IMR-90 (cell line): ENCODE results near the gene SETDB1. TPM values are rescaled to one million over a fixed set of nuclear protein-coding genes. Genes with fewer than 3 reads are reported as not detected.

Source experiments
- ATAC-seq: fragments of 200-7000 bp; cut with Tn5 transposase; 2 replicates; pipeline ENCODE4 v1.9.1; 2020; ENCODE audit warnings: low read depth, mild to moderate bottlenecking, moderate library complexity
- BruUV-seq: library from RNA; stranded (reverse); fragments of 400-500 nt; replicated peaks from 2 replicates; lab custom pipeline; 2021; lab: Mats Ljungman, UMichigan
- CTCF ChIA-PET: fragments of 300-600 bp; formaldehyde crosslinking; extraction: SDS; loops from one replicate; lab custom pipeline; 2021; ENCODE audit warnings: antibody characterized with exemption; lab: Yijun Ruan, JAX
- POLR2A ChIA-PET: fragments of 300-600 bp; sonication (Branson Sonifier 250); formaldehyde crosslinking; loops from one replicate; lab custom pipeline; 2022; ENCODE audit warnings: antibody characterized with exemption; ENCODE audit not compliant: unreplicated experiment; lab: Charles Lee
- DNase-seq: peaks from one replicate; pipeline ENCODE4 v3.0.0; 2013
- H2AFZ ChIP-seq: replicated peaks from 2 replicates; pipeline ENCODE3; 2013; ENCODE audit warnings: low read length, mild to moderate bottlenecking; ENCODE audit not compliant: poor library complexity
- H2AK5ac ChIP-seq: 2 replicates; pipeline ENCODE4 v1.6.1; 2013; ENCODE audit warnings: low read depth, low read length, inconsistent platforms
- H2AK9ac ChIP-seq: replicated peaks from 2 replicates; pipeline ENCODE3; 2013; ENCODE audit warnings: mild to moderate bottlenecking, low read depth, low read length, moderate library complexity; ENCODE audit not compliant: poor library complexity
- H2BK120ac ChIP-seq: 2 replicates; pipeline ENCODE4 v1.6.1; 2013; ENCODE audit warnings: low read depth, low read length, inconsistent platforms
- H2BK15ac ChIP-seq: 3 replicates; pipeline ENCODE4 v1.6.1; 2013; ENCODE audit warnings: low read depth, low read length, inconsistent platforms
- H2BK20ac ChIP-seq: 2 replicates; pipeline ENCODE4 v1.6.1; 2013; ENCODE audit warnings: low read depth, mild to moderate bottlenecking, inconsistent platforms, low read length, moderate library complexity
- H2BK5ac ChIP-seq: 2 replicates; pipeline ENCODE4 v1.6.1; 2013; ENCODE audit warnings: mild to moderate bottlenecking, low read depth, low read length, inconsistent platforms; ENCODE audit not compliant: poor library complexity, severe bottlenecking
- H3K14ac ChIP-seq: replicated peaks from 2 replicates; pipeline ENCODE4 v1.6.1; 2013; ENCODE audit warnings: low read depth, low read length, inconsistent platforms
- H3K18ac ChIP-seq: 2 replicates; pipeline ENCODE4 v1.6.1; 2013; ENCODE audit warnings: low read depth, low read length, control low read depth
- H3K23ac ChIP-seq: 2 replicates; pipeline ENCODE4 v1.6.1; 2013; ENCODE audit warnings: low read depth, low read length, inconsistent platforms
- H3K27ac ChIP-seq: 2 replicates; pipeline ENCODE4 v1.5.1; 2013; ENCODE audit warnings: mild to moderate bottlenecking, control low read depth, low read length; ENCODE audit not compliant: insufficient read depth
- H3K27me3 ChIP-seq: 2 replicates; pipeline ENCODE4 v1.6.1; 2013; ENCODE audit warnings: low read length; ENCODE audit not compliant: control insufficient read depth, insufficient read depth
- H3K36me3 ChIP-seq: 2 replicates; pipeline ENCODE4 v1.6.1; 2013; ENCODE audit warnings: low read length, mixed read lengths; ENCODE audit not compliant: control insufficient read depth, insufficient read depth
- H3K4ac ChIP-seq: 2 replicates; pipeline ENCODE4 v1.6.1; 2013; ENCODE audit warnings: low read depth, low read length, inconsistent platforms
- H3K4me1 ChIP-seq: 2 replicates; pipeline ENCODE4 v1.6.1; 2013; ENCODE audit warnings: low read length, mixed read lengths; ENCODE audit not compliant: control insufficient read depth, insufficient read depth
- H3K4me2 ChIP-seq: 2 replicates; pipeline ENCODE4 v1.6.1; 2013; ENCODE audit warnings: low read depth, mild to moderate bottlenecking, control low read depth, low read length, moderate library complexity
- H3K4me3 ChIP-seq: 2 replicates; pipeline ENCODE4 v1.5.1; 2013; ENCODE audit warnings: low read depth, mild to moderate bottlenecking, control low read depth, low read length, moderate library complexity; ENCODE audit not compliant: insufficient read depth
- H3K56ac ChIP-seq: 2 replicates; pipeline ENCODE4 v1.6.1; 2013; ENCODE audit warnings: low read length, inconsistent platforms; ENCODE audit not compliant: insufficient read depth; ENCODE audit errors: extremely low read depth
- H3K79me1 ChIP-seq, 2 experiments: 2 replicates each; pipeline ENCODE4 v1.6.1; 2013; ENCODE audit warnings: low read length in 2 of 2, inconsistent platforms in 1 of 2, low read depth in 1 of 2
- H3K9ac ChIP-seq: 2 replicates; pipeline ENCODE4 v1.6.1; 2013; ENCODE audit warnings: low read depth, low read length, control low read depth
- H3K9me1 ChIP-seq: 2 replicates; pipeline ENCODE4 v1.6.1; 2013; ENCODE audit warnings: low read length, inconsistent platforms; ENCODE audit not compliant: insufficient read depth
- H3K9me3 ChIP-seq: 2 replicates; pipeline ENCODE4 v1.6.1; 2013; ENCODE audit warnings: low read length; ENCODE audit not compliant: control insufficient read depth, insufficient read depth
- H4K20me1 ChIP-seq: 2 replicates; pipeline ENCODE4 v1.6.1; 2013; ENCODE audit warnings: low read length, inconsistent platforms; ENCODE audit not compliant: insufficient read depth
- H4K5ac ChIP-seq: 2 replicates; pipeline ENCODE4 v1.6.1; 2013; ENCODE audit warnings: mild to moderate bottlenecking, low read depth, low read length, control low read depth
- H4K8ac ChIP-seq, 2 experiments: 2 replicates each; pipeline ENCODE4 v1.6.1; 2013; ENCODE audit warnings: low read depth in 2 of 2, low read length in 2 of 2, control low read depth in 1 of 2, inconsistent platforms in 1 of 2
- H4K91ac ChIP-seq: 2 replicates; pipeline ENCODE4 v1.6.1; 2013; ENCODE audit warnings: low read depth, low read length, inconsistent platforms; ENCODE audit not compliant: insufficient read depth
- BHLHE40 ChIP-seq: fragments of 150-350 bp; IDR thresholded peaks from 2 replicates; pipeline ENCODE4 v1.6.1; 2016; ENCODE audit warnings: mild to moderate bottlenecking, low read depth, low read length
- CEBPB ChIP-seq: IDR thresholded peaks from 2 replicates; pipeline ENCODE4 v1.6.1; 2012; ENCODE audit warnings: low read depth, low read length, improper control_type of control experiment
- CHD1 ChIP-seq: IDR thresholded peaks from 2 replicates; pipeline ENCODE4 v1.6.1; 2012; ENCODE audit warnings: low read depth, low read length, improper control_type of control experiment
- CTCF ChIP-seq: conservative IDR thresholded peaks from 2 replicates; pipeline ENCODE4 v1.5.1; 2012; ENCODE audit warnings: mild to moderate bottlenecking, low read depth, low read length, improper control_type of control experiment
- MAZ ChIP-seq: IDR thresholded peaks from 2 replicates; pipeline ENCODE4 v1.6.1; 2012; ENCODE audit warnings: low read depth, mild to moderate bottlenecking, low read length, improper control_type of control experiment, moderate library complexity, borderline replicate concordance
- POLR2A ChIP-seq: IDR thresholded peaks from 2 replicates; pipeline ENCODE4 v1.6.1; 2012; ENCODE audit warnings: mild to moderate bottlenecking, low read depth, low read length
- RAD21 ChIP-seq: IDR thresholded peaks from 2 replicates; pipeline ENCODE4 v1.6.1; 2012; ENCODE audit warnings: low read length, improper control_type of control experiment
- RCOR1 ChIP-seq: IDR thresholded peaks from 2 replicates; pipeline ENCODE4 v1.6.1; 2012; ENCODE audit warnings: mild to moderate bottlenecking, low read length, improper control_type of control experiment; ENCODE audit not compliant: insufficient replicate concordance
- USF2 ChIP-seq: fragments of 150-350 bp; IDR thresholded peaks from 2 replicates; pipeline ENCODE4 v1.6.1; 2017; ENCODE audit warnings: mild to moderate bottlenecking, antibody characterized with exemption, low read length, low read depth
- WGBS, 2 experiments: methylation state at CpG; one replicate each; pipeline versions ENCODE4 v1.1.5 to v1.1.7; 2013; ENCODE audit warnings: missing lambda C conversion rate in 2 of 2; ENCODE audit not compliant: insufficient read length in 1 of 2; ENCODE audit errors: extremely low coverage in 2 of 2; 5-methylcytosine and 5-hydroxymethylcytosine counted together
- dilution Hi-C: fragments of 300-500 bp; cut with HindIII; formaldehyde crosslinking; loops from one replicate; pipeline ENCODE4 v1.14.3; 2018; ENCODE audit warnings: low sequenced_read_pairs; ENCODE audit not compliant: unreplicated experiment
- in situ Hi-C: fragments of 300-500 bp; cut with MboI; formaldehyde crosslinking; loops from 3 replicates; pipeline ENCODE4 v1.14.3; 2019; ENCODE audit warnings: low sequenced_read_pairs, inconsistent platforms, mixed read lengths
- intact Hi-C: fragments of 100-400 bp; cut with micrococcal nuclease; formaldehyde crosslinking; loops from 2 replicates; pipeline ENCODE4 v1.10.0; 2022
- polyA plus RNA-seq, 3 experiments: library from polyadenylated mRNA; depleted of rRNA; stranded (reverse); fragments of >200 nt; gene quantifications; 2 replicates each; pipeline ENCODE4 v1.2.3, GENCODE V29; 2012; ENCODE audit warnings: low replicate concordance in 1 of 3
- total RNA-seq: library from RNA; depleted of rRNA; stranded (reverse); fragments of >200 nt; gene quantifications from 2 replicates; pipeline ENCODE4 v1.2.3, GENCODE V29; 2012

SETDB1 gene
- total and polyA plus RNA-seq, 2 of the 4 experiments (the other 2 are of a cell fraction), result 18.7 to 22.9 TPM

- Histone ChIP-seq H3K9ac (no peak overlapping the region), H3K18ac (no peak overlapping the region), H3K9me3 (no peaks in the 10 kb centered on the region), H2BK120ac (no peak overlapping the region), H3K36me3 (no peaks in the 10 kb centered on the region), H3K9me1 (peaks cover 11% of the 10 kb centered on the region), H3K4me1 (peaks cover 5% of the 10 kb centered on the region; the same call in 1 of the 2 replicates), H3K79me1 (peaks cover 16 to 52% of the 10 kb centered on the region in 2 experiments), H3K4me3 (no peak overlapping the region), H2AK5ac (no peak overlapping the region), H3K27ac (no peak overlapping the region), H3K23ac (no peak overlapping the region), H2BK20ac (no peak overlapping the region), H2BK5ac (no peak overlapping the region), H4K91ac (no peak overlapping the region), H3K4ac (no peak overlapping the region), H4K8ac (no peak overlapping the region), H3K27me3 (no peaks in the 10 kb centered on the region), H3K14ac (no peak overlapping the region), H2AK9ac (no peak overlapping the region), H3K56ac (no peak overlapping the region), H4K5ac (no peak overlapping the region), H2AFZ (no peak overlapping the region), H2BK15ac (no peak overlapping the region), H3K4me2 (no peak overlapping the region), H4K20me1 (no peaks in the 10 kb centered on the region)
- ChIA-PET POLR2A (no interaction called here), CTCF (interaction anchor here (1.0 kb wide), 1 partner anchor 49 kb away, joined by 5 read pairs; the partner anchor contains the start of gene CDC42SE1)
- BruUV-seq, result no TSS peak
- dilution Hi-C loops, result no loop called here
- no CpG with 5 or more reads among the region's 3 CpGs for WGBS, 2 experiments
- ATAC-seq, result no peak
- DNase-seq, result no peak
- intact Hi-C loops, result no loop called here
- no peak for TF ChIP-seq RCOR1
- TF ChIP-seq USF2, result no peak
- TF ChIP-seq CTCF, result no peak
- TF ChIP-seq CHD1, result no peak
- TF ChIP-seq RAD21, result no peak
- no peak for TF ChIP-seq BHLHE40
- TF ChIP-seq POLR2A, result no peak
- TF ChIP-seq MAZ, result no peak
- TF ChIP-seq CEBPB, result no peak
- in situ Hi-C loops, result no loop called here
Observed at GRCh38 chr1:151010346-151010726, 84.2 kb downstream of the SETDB1 start.
